Daoy (cell line): ENCODE data around the gene ERCC6. TPM values are rescaled to one million over a fixed set of nuclear protein-coding genes. Genes with fewer than 3 reads are reported as not detected.

ENCODE experiments used
- DNase-seq: peaks from one replicate; pipeline ENCODE4 v3.0.0-alpha.2; 2015; ENCODE audit warnings: low read depth
- total RNA-seq: library from RNA; depleted of rRNA; stranded (reverse); fragments of >200 nt; shearing (Covaris generic); gene quantifications from 2 replicates; pipeline ENCODE4 v1.2.3, GENCODE V29; 2014

ERCC6 gene
- total RNA-seq, 1 experiment from 2014 or later, result 5.4 TPM

- DNase-seq, result no peak
These were observed 26.7 kb downstream of the ERCC6 start for GRCh38 chr10:49512121-49512809.

- DNase-seq, result no peak
These were observed 29.1 kb downstream of the ERCC6 start for GRCh38 chr10:49509771-49510303.

- no peak for DNase-seq
These were observed 30.3 kb downstream of the ERCC6 start for GRCh38 chr10:49508654-49509053.

GRCh38 chr10:49508249-49508648 lies 30.7 kb downstream of the ERCC6 start:
- no peak for DNase-seq

- DNase-seq, result no peak
These were observed 33.3 kb downstream of the ERCC6 start for GRCh38 chr10:49505589-49505988.

GRCh38 chr10:49505076-49505475 lies 33.8 kb downstream of the ERCC6 start:
- DNase-seq, result no peak

GRCh38 chr10:49504528-49504927 lies 34.4 kb downstream of the ERCC6 start:
- DNase-seq, result no peak

GRCh38 chr10:49502358-49502757 lies 36.6 kb downstream of the ERCC6 start:
- DNase-seq, result no peak

GRCh38 chr10:49500412-49500811 lies 38.5 kb downstream of the ERCC6 start:
- no peak for DNase-seq

GRCh38 chr10:49499305-49499851 lies 39.5 kb downstream of the ERCC6 start:
- no peak for DNase-seq

- no peak for DNase-seq
These were observed 40.5 kb downstream of the ERCC6 start for GRCh38 chr10:49498425-49498824.

GRCh38 chr10:49497358-49497757 lies 41.6 kb downstream of the ERCC6 start:
- DNase-seq, result no peak

- no peak for DNase-seq
These were observed 50.7 kb downstream of the ERCC6 start for GRCh38 chr10:49488056-49488717.

- no peak for DNase-seq
These were observed 52.2 kb downstream of the ERCC6 start for GRCh38 chr10:49486738-49487137.

GRCh38 chr10:49486009-49486408 lies 52.9 kb downstream of the ERCC6 start:
- no peak for DNase-seq

- no peak for DNase-seq
These were observed 54.3 kb downstream of the ERCC6 start for GRCh38 chr10:49484486-49485235.

- no peak for DNase-seq
These were observed 60.1 kb downstream of the ERCC6 start for GRCh38 chr10:49478819-49479218.

GRCh38 chr10:49474901-49475300 lies 64.0 kb downstream of the ERCC6 start:
- no peak for DNase-seq

GRCh38 chr10:49471532-49471931 lies 67.4 kb downstream of the ERCC6 start:
- no peak for DNase-seq

- no peak for DNase-seq
These were observed 73.2 kb downstream of the ERCC6 start for GRCh38 chr10:49465736-49466135.
